ENCODE measurements around the gene PRSS1.

- TF ChIP-seq CTCF (IDR thresholded peaks at IDR 0.05; ENCODE audit: extremely low read depth in 1 of 2, insufficient read depth in 1 of 2, low read depth in 1 of 2, low read length in 2 of 2) (no peak), POLR2A (IDR thresholded peaks at IDR 0.05; ENCODE audit: low read depth, low read length) (no peak), POLR2AphosphoS5 (IDR thresholded peaks at IDR 0.05; ENCODE audit: insufficient read depth, low read depth, low read length) (no peak), EZH2 (IDR thresholded peaks at IDR 0.05; ENCODE audit: borderline replicate concordance, low read depth, low read length, severe bottlenecking) (no peak)
These were observed 52.5 kb downstream of the PRSS1 start for GRCh38 chr7:142801601-142802295.

All from endothelial cell of umbilical vein (primary cell).